Mesodermal cell (in vitro differentiated cells): ENCODE data around the gene CDKN2AIP.

ENCODE experiments used
- H3K27ac ChIP-seq: 2 replicates; pipeline ENCODE4 v1.7.0; 2013; ENCODE audit warnings: mild to moderate bottlenecking, low read depth, low read length, moderate library complexity; ENCODE audit not compliant: severe bottlenecking
- H3K36me3 ChIP-seq: 2 replicates; pipeline ENCODE4 v1.7.1; 2013; ENCODE audit warnings: mild to moderate bottlenecking, low read length, moderate library complexity; ENCODE audit not compliant: control insufficient read depth, insufficient read depth
- H3K4me1 ChIP-seq: one replicate; pipeline ENCODE4 v1.7.1; 2013; ENCODE audit warnings: mild to moderate bottlenecking, low read length; ENCODE audit not compliant: insufficient read depth, control insufficient read depth, poor library complexity, severe bottlenecking
- H3K4me3 ChIP-seq: 2 replicates; pipeline ENCODE4 v1.7.0; 2013; ENCODE audit warnings: low read length, control low read depth, mild to moderate bottlenecking; ENCODE audit not compliant: insufficient read depth, poor library complexity, severe bottlenecking; ENCODE audit errors: extremely low read depth
- H3K9me3 ChIP-seq: 2 replicates; pipeline ENCODE4 v1.7.1; 2013; ENCODE audit warnings: mild to moderate bottlenecking, low read length, moderate library complexity; ENCODE audit not compliant: control insufficient read depth
- WGBS, 2 experiments: methylation state at CpG; one replicate each; pipeline ENCODE4 v1.1.5; 2013; ENCODE audit warnings: missing lambda C conversion rate in 2 of 2; ENCODE audit not compliant: insufficient coverage in 2 of 2; 5-methylcytosine and 5-hydroxymethylcytosine counted together

The CDKN2AIP gene

GRCh38 chr4:183495184-183495583 is 50.7 kb downstream of the CDKN2AIP start:
- Histone ChIP-seq H3K4me3 (no peak overlapping the region), H3K4me1 (peaks cover 4% of the 10 kb centered on the region), H3K36me3 (peaks cover 8% of the 10 kb centered on the region), H3K27ac (no peak overlapping the region), H3K9me3 (no peaks in the 10 kb centered on the region)
- 33% methylated on average over 1 of the region's 3 CpGs; no CpG with 5 or more reads in 1 of the 2 experiments for WGBS, 2 experiments
